Measurements from ENCODE around the gene OLIG2.

The OLIG2 gene

DNA sequence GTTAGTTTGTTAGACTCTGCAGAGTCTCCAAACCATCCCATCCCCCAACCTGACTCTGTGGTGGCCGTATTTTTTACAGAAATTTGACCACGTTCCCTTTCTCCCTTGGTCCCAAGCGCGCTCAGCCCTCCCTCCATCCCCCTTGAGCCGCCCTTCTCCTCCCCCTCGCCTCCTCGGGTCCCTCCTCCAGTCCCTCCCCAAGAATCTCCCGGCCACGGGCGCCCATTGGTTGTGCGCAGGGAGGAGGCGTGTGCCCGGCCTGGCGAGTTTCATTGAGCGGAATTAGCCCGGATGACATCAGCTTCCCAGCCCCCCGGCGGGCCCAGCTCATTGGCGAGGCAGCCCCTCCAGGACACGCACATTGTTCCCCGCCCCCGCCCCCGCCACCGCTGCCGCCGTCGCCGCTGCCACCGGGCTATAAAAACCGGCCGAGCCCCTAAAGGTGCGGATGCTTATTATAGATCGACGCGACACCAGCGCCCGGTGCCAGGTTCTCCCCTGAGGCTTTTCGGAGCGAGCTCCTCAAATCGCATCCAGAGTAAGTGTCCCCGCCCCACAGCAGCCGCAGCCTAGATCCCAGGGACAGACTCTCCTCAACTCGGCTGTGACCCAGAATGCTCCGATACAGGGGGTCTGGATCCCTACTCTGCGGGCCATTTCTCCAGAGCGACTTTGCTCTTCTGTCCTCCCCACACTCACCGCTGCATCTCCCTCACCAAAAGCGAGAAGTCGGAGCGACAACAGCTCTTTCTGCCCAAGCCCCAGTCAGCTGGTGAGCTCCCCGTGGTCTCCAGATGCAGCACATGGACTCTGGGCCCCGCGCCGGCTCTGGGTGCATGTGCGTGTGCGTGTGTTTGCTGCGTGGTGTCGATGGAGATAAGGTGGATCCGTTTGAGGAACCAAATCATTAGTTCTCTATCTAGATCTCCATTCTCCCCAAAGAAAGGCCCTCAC is at the start of gene OLIG2:
Gene OLIG2 (plus strand): TSS at position 447 of the 954 bp plus-strand sequence. CDS start 928 bp downstream, outside the sequence.
- FAIRE-seq, result no peak

DNA sequence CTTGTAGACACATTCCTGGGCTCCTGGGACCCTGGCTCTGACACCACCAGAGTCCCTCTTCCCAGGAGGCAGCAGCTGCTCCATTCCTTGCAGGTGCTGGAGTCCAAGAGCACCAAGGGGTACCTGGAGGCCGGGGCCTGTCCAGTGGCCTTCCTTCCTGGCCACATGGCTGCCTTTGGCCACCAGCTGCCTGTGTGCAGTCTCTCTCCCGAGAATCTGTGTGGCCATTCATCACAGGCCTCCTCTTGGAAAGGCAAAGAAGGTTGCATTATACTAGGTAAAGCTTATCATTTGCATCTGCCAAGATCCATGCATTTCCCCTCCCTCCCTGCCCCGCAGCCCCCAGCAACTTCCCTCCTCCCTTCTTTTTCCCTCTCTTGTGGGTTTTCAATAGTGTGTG is 48.9 kb upstream of the OLIG2 start:
- no peak for FAIRE-seq

DNA sequence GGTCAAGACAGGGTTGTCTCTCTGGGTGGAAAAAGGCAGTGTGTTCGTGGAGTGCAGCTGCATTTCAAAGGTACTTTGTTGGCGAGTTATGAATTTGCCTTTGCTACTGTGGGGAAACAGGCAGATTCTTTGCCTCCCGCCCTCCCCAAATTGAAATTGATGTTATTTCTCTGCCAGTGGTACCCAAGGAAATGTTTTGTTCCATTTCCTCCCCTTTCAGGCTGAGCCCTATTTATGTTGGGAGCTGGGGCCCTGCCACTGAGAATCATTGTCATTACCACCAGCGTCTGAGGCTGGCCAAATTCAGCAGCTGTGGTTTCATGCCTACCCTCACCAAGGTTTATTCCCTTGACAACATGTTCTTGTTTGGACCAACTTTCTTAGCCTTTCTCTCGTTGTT is 48.5 kb upstream of the OLIG2 start:
- FAIRE-seq, result no peak

DNA sequence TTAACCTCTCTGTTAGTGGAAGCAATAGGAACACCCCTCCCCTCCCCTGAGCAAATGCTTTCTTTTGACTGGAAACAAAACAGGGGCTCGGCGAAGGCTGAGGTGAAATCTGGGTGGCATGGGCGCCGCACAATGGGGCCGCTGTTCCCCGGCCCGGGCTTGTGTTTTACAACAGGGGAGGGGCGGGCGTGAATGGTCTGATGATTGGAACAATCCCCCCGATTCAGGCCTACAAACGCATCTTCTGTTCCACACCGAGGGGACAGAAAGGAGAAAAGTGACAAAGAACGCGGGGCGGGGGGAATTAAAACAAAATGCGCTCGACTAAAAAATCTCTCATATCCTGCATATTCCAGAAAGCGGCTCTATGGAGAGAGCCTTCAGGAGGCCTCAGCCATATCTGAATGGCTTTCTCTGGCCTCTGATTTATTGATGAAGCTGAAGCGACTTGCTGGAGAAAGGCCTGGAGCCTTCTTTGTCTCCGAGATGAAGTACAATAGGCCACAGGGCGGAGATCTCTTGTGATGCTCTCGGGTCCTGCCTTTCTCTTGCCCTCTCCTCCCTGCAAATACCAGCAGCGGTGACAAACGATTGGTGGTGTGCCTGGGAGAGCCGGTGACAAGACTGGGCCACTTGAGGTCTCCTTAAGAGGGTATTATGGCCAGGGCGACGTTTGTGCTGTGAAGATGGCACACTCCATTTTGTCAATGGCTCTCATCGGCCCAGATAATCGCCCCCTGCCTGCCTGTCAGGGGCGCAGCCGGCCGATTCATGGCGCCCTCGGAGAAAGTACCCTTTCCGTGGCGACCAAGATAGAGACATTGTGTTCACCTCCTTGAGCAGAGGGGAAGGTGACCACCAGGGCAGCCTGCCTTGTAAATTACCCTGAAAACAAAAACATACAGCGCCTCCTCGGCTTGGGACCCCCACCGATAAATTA is 47.1 kb upstream of the OLIG2 start:
- FAIRE-seq, result no peak

DNA sequence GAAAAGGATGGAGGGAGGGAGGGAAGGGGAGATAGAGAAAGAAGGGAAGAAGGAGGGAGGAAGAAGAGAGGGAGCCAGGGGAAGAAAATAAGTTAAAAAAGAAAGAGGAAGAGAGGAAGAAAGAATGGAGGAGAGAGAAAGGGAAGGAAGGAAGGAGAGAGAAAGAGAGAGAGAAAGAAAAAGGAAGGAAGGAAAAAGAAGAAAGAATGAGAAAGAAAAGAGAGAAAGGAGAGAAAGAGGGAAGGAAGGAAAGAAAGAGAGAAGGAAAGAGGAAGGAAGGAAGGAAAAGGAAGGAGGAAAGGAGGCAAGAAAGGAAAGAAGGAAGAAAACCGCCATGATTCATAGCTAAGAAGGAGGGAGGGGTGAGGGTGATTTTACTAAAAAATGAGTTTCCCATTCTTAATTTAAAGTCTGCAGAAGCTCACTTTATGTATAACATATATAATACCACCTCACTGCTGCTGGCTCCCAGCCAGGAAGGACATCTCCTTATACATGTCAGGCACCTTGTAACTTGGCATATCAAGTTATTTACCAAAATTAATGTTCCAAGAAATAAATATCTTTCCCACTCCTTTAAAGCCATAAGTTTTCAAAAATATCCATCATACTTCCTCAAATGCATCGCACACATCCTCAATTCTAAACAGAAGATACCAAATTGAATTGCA is 46.0 kb upstream of the OLIG2 start:
- no peak for FAIRE-seq

DNA sequence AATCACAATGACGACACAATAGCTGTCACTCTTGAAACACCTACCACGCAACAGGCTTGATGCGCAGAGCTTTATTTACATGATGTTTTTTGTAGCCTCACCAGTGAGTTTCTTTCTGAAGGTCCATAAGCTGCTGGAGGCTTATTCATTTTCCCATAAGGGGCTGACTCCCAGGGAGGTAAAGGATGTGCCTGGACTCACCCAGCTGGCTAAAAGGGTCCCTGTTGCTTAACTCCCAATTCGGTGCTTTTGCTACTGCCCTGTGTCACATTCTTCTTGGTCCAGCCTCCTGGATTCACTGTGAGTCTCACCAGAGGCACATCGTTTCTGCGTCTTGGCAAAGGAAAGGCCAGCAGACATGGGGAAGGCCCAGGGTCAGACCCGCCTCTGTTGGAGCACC is 44.6 kb upstream of the OLIG2 start:
- no peak for FAIRE-seq

DNA sequence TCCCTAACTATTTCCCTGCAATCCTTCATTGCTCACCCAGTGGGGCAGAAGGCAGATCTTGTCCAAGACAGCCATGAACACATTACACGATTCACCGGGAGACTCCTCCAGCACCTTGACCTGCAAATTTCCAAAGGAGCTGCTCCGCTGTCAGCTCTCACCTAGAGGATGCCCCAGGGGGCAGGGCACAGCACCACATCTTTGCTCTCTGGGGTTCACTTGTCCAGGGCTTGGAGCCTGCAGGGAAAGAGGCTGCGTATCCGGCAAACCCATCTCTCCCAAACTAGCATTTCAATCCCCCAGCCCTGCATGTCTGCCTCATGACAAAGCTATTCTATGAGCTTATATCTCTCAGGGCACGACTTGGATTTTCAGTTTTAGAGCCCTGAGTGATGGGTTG is 35.1 kb upstream of the OLIG2 start:
- FAIRE-seq, result no peak

DNA sequence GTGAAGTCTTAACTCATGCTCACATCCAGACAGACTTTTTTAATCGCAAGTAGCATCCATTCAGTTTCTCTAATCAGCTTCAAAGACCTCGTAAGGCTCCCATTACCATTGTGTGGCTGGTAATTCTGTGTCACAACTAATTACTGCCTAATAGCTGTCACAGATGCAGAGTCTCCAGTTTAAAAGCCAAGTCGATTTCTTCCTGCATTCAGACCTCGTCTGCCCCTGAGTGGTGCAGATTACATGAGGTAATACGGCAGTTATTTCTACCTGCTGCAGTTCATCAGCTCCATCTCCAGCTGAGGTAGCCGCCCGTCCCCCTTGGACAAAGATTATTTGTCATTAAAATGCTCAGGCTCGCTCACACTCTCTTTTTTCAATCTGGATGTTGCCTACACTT is 34.4 kb upstream of the OLIG2 start:
- FAIRE-seq, result no peak

DNA sequence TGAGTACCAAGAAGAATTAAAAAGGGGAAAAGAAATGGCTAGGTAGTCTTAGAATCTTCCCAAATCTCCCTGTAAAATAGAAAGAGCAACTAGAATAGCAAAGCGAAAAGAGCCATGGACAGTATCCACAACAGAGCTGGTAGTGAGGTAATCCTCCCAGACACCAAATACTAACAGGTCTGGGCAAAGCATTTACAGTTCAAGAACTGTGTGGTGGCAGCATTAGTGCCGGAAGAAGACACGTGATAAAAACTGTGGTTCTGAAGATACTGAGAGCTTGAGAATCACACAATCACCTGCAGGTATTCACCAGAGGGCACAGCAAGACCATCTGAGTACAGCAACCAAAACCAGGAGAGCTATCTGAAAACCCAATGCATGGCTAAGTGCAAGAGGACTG is 31.8 kb upstream of the OLIG2 start:
- no peak for FAIRE-seq

DNA sequence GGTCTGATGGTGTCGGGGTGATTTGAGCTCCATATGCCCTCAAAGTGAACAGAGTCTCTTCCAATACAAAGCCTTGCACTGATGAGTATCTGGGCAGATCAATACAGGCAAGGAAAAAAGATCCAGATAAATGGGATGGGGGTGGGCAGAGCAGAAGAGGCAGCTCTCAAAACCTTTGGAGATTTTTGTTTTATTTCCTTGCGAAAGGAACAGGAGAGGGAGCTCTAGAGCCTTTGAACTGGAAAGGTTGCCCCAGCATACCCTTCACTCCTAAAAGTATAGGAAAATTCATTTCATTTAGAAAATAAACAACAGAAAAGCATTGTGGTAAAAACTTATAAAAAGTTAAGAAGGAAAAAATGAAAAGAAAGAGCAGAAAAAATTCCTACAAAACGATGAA is 31.4 kb upstream of the OLIG2 start:
- FAIRE-seq, result no peak

DNA sequence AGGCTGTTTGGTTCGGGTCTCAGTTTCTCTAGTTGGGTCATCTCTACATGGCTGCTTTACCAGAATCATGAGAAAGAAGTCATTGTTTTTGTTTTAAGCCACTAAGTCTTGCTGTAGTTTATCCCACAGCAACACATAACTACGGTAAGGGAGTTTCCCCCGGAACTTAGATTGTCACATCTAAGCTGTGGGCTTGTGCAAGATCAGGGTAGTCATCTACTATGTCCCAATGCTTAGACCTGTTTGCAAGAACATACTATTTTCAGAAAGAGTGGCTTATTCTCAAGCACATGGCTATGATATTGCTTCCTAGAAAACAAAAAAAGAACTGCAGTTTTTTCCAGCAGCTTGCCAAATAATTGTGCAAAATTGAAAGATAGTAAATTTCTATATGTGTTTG is 18.0 kb upstream of the OLIG2 start:
- no peak for FAIRE-seq

DNA sequence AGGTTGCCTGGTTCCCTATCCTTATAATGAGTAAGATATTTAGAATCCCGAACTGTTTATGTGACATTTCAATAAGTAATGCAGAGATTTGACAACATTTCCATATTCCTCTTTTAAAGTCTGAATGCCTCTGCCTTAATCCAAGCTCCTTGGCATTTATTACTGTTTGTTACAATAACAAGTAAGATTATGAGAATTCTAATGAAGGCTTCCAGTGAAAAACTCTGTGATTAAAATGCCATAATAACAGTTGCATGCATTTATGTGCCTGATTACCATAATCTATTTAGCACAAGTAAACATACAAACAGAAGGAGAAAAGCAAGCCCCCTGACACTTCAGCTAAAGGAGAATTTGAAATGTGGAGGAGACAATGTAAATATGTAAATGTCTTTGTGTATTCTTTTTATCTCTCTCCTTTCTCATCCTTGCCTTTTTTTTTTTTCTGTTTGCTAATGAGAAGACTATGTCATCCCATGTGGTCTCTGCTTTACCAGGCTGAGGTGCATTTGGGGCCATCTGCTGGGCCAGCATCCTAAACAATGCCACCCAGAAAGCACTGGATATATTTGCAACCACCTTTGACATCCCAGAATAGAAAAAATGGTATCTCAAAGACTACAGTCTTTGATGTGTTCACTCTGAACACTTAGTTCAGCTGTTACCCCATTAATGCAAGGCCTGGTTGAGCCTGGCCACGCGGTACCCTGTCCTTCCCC is 17.2 kb upstream of the OLIG2 start:
- FAIRE-seq, result no peak

DNA sequence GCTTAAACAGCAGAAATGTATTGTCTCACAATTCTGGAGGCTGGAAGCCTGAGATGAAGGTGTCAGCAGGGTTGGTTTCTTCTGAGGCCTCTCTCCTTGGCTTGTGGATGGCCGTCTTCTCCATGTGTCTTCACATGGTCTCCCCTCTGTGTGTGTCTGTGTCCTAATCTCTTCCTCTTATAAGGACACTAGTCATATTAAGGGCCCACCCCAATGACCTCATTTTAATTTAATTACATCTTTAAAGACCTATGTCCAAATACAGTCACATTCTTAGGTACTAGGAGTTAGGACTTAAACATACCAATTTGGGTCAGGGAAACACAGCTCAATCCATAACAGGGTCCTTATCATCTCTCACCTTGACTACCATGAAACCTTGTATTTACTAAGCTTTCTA is 14.8 kb upstream of the OLIG2 start:
- no peak for FAIRE-seq

DNA sequence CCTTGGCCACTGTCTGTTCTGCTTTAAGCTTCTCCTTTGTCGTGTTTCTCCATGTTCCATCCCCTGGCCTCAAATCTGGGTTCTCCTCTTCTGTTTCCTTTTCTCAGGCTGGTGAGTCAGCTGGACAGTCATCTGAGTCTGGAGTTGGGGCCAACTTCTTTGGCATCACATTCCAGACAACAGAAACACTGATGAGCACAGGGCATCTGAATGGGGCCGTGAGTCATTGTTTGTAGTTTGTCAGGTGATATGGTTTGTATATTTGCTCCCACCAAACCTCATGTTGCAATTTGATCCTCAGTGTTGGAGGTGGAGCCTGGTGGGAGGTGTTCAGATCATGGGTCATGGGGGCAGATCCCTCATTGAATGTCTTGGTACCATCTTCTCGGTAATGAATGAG is 14.3 kb upstream of the OLIG2 start:
- no peak for FAIRE-seq

DNA sequence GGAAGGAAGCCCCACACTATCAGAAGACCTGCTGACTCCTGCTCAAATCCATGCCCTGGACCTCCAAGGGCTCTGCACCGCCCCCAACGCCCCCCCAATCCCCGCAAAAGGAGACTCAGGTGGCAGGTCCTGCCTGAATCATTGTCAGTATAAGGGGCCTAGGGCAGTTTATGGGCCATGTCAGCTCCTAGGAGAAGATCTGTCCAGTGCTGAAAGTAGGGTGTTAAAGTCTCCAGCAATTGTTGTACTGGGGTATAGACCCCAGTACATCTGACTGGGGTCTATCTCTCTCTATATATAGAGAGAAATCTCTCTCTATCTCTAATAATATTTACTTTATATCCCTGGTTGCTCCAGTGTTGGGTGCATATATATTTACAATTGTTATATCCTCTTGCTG is 12.1 kb upstream of the OLIG2 start:
- FAIRE-seq, result no peak

DNA sequence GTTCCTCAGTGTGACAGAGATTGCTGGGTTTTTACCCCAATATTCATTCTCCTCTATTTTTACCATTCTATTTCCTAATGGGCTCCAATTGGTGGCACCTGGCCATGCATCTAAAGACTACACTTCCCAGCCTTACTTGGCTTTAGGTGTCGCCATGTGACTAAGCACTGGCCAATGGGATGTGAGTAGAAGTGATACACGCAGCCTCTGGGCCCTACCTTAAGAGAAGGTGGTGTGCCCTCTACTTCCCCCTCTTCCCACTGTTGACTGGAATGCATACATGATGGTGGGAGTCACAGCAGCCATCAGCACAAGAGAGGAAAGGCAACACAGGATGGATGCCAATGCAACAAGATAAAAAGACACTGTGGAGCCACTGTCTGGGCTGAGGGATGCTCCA is 11.4 kb upstream of the OLIG2 start:
- FAIRE-seq, result no peak

DNA sequence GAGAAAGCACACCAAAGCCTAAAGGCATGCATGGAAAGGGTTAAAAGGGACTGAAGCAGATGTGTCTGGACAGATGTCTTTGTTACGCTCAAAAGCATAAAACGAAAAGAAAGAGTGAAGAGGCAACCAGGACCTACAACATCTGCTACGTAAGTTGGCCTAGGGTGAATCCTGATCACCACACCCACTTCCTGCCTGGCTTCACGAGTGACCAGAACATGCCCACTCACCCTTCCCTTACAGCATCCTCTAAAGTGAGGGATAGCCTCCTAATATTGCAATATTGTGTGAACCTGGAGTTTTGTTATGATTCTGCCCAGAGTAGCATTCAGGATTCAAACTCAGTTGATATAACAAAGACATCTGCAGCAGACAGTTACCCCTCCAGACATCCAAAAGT is 10.6 kb upstream of the OLIG2 start:
- no peak for FAIRE-seq

DNA sequence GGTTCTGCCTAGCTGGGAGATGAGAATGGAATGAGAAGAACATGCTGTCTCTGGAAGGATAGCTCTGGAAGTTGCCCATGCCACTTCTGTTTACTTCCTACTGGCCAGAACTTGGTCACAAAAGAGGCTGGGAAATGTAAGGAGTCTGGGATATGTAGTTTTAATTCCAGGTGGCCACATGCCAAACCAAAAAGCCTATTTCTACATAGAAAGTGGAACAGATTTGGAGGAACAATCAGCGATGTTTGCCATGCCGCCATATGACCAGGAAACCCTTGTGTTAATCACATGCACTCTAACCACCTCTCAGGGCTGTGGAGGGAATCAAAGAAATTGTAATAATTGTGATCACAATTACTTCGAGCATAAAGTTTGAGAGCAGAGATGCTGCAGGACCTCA is 10.0 kb upstream of the OLIG2 start:
- FAIRE-seq, result no peak

DNA sequence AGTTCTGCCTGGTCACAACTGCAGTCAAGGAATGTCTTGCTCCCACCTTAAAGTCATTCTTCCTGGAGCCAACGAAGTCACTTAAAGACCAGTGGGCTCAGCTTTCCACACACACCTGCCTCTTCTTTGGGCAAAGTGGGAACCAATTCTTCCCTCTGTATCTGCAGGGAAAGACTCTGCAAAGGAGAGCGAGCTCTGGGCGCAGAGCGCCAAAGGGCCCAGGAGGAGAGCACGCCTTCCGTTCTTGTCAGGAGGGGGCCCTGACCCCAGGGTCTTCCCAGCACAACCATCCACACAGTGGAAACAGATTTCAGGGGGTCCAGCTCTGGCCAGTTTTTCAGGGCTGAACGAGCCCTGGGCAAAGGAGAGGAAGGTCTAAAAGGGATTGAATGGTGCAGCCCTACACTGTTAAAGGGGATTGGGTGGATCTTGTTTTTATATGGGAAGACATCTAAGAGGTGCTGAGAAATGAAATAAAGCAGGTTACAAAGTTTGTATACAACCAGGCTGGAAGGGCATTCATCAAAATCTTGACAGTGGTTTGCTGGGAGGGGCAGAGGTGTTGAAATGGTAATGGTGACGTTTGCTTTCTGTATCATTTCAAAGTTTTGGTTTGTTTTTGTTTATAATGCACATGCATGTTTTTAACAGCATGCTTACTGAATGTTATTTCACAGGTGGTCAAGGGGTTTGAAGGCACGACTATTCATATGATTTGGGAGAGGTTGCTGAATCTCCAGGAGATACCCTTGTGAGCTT is 6.8 kb upstream of the OLIG2 start:
- no peak for FAIRE-seq

DNA sequence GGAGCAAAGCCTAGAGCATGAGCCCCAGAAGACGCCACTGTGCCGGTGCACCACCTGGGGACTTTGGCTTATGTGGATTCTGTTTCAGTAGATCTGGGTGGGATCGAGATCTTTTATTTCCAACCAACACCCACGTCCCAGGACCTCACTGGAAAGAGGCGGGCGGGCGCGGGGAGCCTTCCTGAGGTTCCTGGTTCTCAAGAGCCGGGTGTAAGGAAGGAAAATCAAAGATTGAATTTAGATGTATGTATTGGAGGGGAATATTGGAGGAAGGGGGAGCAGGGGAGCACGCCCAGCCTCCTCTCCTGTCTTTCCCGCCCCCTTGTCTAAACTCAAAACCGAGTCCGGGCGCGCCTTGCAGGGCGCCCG is 6.2 kb upstream of the OLIG2 start:
- FAIRE-seq, result no peak

DNA sequence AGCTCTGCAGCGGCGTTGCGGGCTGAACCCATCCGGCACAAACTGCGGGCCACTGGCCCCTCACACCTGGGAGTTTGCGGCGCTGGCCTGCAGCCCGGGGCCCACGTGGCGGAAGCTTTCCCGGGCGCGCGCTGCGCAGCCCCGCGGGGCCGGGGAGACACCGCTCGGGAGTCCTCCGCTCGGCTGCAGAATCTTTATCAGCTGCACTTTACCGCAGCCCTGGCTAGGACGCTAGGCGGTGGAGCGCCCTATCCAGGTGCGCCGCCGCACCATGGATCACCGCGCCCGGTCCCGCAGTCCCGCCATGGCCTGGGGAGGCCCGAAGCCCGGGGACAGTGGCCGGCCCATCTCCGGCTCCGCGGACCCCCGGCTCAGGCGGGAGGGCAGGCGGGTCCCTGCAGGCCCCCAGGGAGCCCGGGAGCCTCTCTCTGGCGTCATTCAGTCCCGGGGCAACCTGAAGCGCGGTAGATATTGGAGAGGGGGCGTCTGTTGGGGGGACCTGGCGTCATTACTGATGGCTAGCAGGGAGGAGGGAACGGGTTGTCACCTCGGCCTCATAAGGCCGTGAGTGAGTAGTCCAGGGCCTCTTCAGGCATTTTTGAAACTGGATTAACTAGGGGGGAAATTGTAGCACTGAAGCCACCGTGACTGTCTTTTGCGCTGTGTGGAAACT is 5.7 kb upstream of the OLIG2 start:
- no peak for FAIRE-seq
